22Rv1 (cell line): Measurements from ENCODE around the gene HSP90AB1.
A peak's percentile ranks its signal among the peaks of the same experiment; 100 is the strongest.

Experiments used
- H3K27ac ChIP-seq: fragments of 450-650 bp; 2 replicates; pipeline ENCODE4 v1.5.1; 2017
- CTCF ChIP-seq: fragments of 450-650 bp; IDR thresholded peaks from 2 replicates; pipeline ENCODE4 v1.5.1; 2017; ENCODE audit warnings: mild to moderate bottlenecking
- ZFX ChIP-seq: fragments of 450-650 bp; IDR thresholded peaks from 2 replicates; pipeline ENCODE4 v1.6.1; 2017; ENCODE audit warnings: antibody characterized with exemption, borderline replicate concordance

Gene HSP90AB1

GRCh38 chr6:44255871-44256774, 9.2 kb downstream of the HSP90AB1 start:
- H3K27ac ChIP-seq, result peak overlapping the region; percentile 91
- no peak for TF ChIP-seq ZFX
- no peak for TF ChIP-seq CTCF

- no peak for TF ChIP-seq ZFX
- TF ChIP-seq CTCF, result no peak
- peak overlapping the region; percentile 91 for H3K27ac ChIP-seq
These were observed 9.8 kb downstream of the HSP90AB1 start for GRCh38 chr6:44256775-44257024.

DNA sequence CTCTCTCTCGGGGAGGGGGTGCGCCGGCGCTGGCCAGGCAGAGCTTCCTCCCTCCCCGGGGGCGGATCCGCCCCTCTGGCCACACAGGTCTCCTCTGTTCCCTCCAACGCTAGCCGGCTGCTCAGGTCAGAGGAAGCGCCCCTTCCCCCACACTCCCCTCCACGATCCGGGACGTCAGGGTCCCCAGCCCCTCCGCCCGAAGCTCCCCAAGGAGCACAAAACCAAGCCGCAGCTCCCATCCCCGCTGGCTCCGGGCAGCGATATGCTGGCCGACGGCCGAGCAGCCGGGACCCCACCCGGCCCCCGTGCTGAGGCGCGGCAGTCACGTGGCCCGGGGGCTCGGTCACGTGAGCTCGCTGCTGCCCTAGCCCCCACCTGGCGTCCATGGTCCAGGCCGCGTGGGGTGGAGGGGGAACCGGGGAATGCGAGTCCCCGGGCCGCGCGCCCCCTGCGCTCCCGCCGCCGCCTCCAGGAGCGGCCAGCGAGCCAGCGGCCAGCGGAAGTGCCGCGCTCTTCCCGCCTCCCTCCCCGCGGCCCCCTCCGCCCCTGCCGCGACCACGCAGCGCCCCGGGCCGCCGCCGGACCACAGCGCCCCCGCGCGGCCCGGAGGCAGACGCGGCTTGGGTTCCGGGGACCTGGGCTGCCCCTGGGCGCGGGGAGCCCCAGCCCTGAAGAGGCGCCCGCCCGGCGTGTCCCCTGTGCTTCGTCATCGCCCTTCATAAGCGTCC, 10.3 kb downstream of the HSP90AB1 start, which contains the start of gene SLC35B2:
Gene SLC35B2, minus strand, starts transcription at position 504 of the 728 bp plus-strand sequence. Its CDS starts 118 bp downstream, at position 386.
- TF ChIP-seq ZFX (no peak), CTCF (peak; percentile 97)
- peak within 1 kb of the TSS; percentile 91 for H3K27ac ChIP-seq

GRCh38 chr6:44257753-44258324, 10.9 kb downstream of the HSP90AB1 start:
- TF ChIP-seq ZFX, result no peak
- peak; percentile 66 for TF ChIP-seq CTCF
- H3K27ac ChIP-seq, result peak overlapping the region; percentile 91

- peak overlapping the region; percentile 91 for H3K27ac ChIP-seq
- TF ChIP-seq CTCF (no peak), ZFX (no peak)
These were observed 11.5 kb downstream of the HSP90AB1 start for GRCh38 chr6:44258325-44258863.

- TF ChIP-seq ZFX (no peak), CTCF (no peak)
- peak overlapping the region; percentile 91; the same call in 1 of the 2 replicates for H3K27ac ChIP-seq
These were observed 12.0 kb downstream of the HSP90AB1 start for GRCh38 chr6:44258921-44259320.
